HCT116 (cell line): ENCODE results near the gene PTPA. TPM values are rescaled to one million over a fixed set of nuclear protein-coding genes. Genes with fewer than 3 reads are reported as not detected.
A peak's percentile ranks its signal among the peaks of the same experiment; 100 is the strongest.
"Not testable (repeated sequence)": the region's sequence is repeated elsewhere in the genome, so short reads cannot be mapped to it uniquely, and the experiment has no call there.

Experiments
- ATAC-seq: fragments of 200-7000 bp; cut with Tn5 transposase; 2 replicates; pipeline ENCODE4 v1.9.1; 2020; ENCODE audit warnings: mild to moderate bottlenecking, moderate library complexity
- BruUV-seq: library from RNA; stranded (reverse); fragments of 400-500 nt; replicated peaks from 2 replicates; lab custom pipeline; 2021; lab: Mats Ljungman, UMichigan
- CTCF ChIA-PET: fragments of 300-600 bp; sonication (Branson Sonifier 250); formaldehyde crosslinking; loops from one replicate; lab custom pipeline; 2021; ENCODE audit warnings: antibody characterized with exemption; lab: Charles Lee
- POLR2A ChIA-PET: fragments of 300-600, 350-600 bp; sonication (Branson Sonifier 250); formaldehyde crosslinking; loops from one replicate; lab custom pipeline; 2021; ENCODE audit warnings: antibody characterized with exemption; lab: Charles Lee
- RAD21 ChIA-PET, 2 experiments: fragments of 300-600 bp; sonication (Branson Sonifier 250); formaldehyde crosslinking; loops; one replicate each; lab custom pipeline; 2023; ENCODE audit warnings: low total read pairs in 2 of 2; ENCODE audit not compliant: uncharacterized antibody in 2 of 2, unreplicated experiment in 2 of 2, low non-redundant PET in 1 of 2; lab: Charles Lee
- DNase-seq: peaks from one replicate; pipeline ENCODE4 v3.0.0-alpha.2; 2010; ENCODE audit warnings: low read depth, low spot score
- H2AFZ ChIP-seq: fragments of 200-600 bp; shearing (Covaris generic), sonication (generic); 2 replicates; pipeline ENCODE4 v1.6.1; 2017; ENCODE audit warnings: low read depth, mixed run types, mixed read lengths, antibody characterized with exemption, low read length; ENCODE audit not compliant: poor library complexity, severe bottlenecking
- H3K27ac ChIP-seq: 2 replicates; pipeline ENCODE4 v1.5.1; 2012; ENCODE audit warnings: low read depth, low read length
- H3K27me3 ChIP-seq: fragments of 200-600 bp; sonication (generic); 2 replicates; pipeline ENCODE4 v1.6.1; 2016; ENCODE audit warnings: mixed run types, low read length, mixed read lengths; ENCODE audit not compliant: insufficient read depth
- H3K36me3 ChIP-seq, 2 experiments: fragments of 200-500 bp in 1 of 2; fragments of 200-600 bp in 1 of 2; sonication (Bioruptor generic) in 1 of 2; sonication (generic) in 1 of 2; 2 replicates each; pipeline versions ENCODE4 v1.5.1 to v1.6.1; 2014 to 2016; ENCODE audit warnings: low read length in 2 of 2, inconsistent platforms in 1 of 2, mixed read lengths in 1 of 2, mixed run types in 1 of 2; ENCODE audit not compliant: insufficient read depth in 2 of 2, control insufficient read depth in 1 of 2
- H3K4me1 ChIP-seq, 2 experiments: fragments of 200-600 bp in 1 of 2; sonication (generic) in 1 of 2; 2 replicates each; pipeline versions ENCODE4 v1.5.1 to v1.6.1; 2012 to 2017; ENCODE audit warnings: low read length in 2 of 2, inconsistent platforms in 1 of 2, mild to moderate bottlenecking in 1 of 2, mixed read lengths in 1 of 2, mixed run types in 1 of 2, moderate library complexity in 1 of 2; ENCODE audit not compliant: insufficient read depth in 2 of 2, control insufficient read depth in 1 of 2
- H3K4me2 ChIP-seq: fragments of 200-600 bp; sonication (generic); 2 replicates; pipeline ENCODE4 v1.6.1; 2017; ENCODE audit warnings: mixed run types, low read length, mixed read lengths
- H3K4me3 ChIP-seq, 2 experiments: fragments of 200-600 bp in 1 of 2; sonication (generic) in 1 of 2; replicated peaks in 1 of 2; 2 replicates each; pipeline ENCODE4 v1.5.1; 2011 to 2016; ENCODE audit warnings: low read length in 2 of 2, control low read depth in 1 of 2, low read depth in 1 of 2, mild to moderate bottlenecking in 1 of 2, mixed read lengths in 1 of 2, mixed run types in 1 of 2
- H3K79me2 ChIP-seq: fragments of 200-600 bp; sonication (generic); 2 replicates; pipeline ENCODE4 v1.6.1; 2017; ENCODE audit warnings: mild to moderate bottlenecking, mixed run types, low read length, moderate library complexity, mixed read lengths; ENCODE audit not compliant: insufficient read depth
- H3K9ac ChIP-seq: fragments of 200-600 bp; sonication (generic); 2 replicates; pipeline ENCODE4 v1.6.1; 2016; ENCODE audit warnings: low read length, mixed read lengths
- H3K9me2 ChIP-seq: fragments of 200-600 bp; sonication (generic), shearing (Covaris generic); 2 replicates; pipeline ENCODE4 v1.6.1; 2017; ENCODE audit warnings: mixed run types, mild to moderate bottlenecking, moderate library complexity; ENCODE audit not compliant: insufficient read depth
- H3K9me3 ChIP-seq, 2 experiments: fragments of 200-500 bp in 1 of 2; fragments of 200-600 bp in 1 of 2; sonication (Bioruptor generic) in 1 of 2; sonication (generic) in 1 of 2; 2 replicates each; pipeline ENCODE4 v1.6.1; 2014 to 2017; ENCODE audit warnings: low read length in 2 of 2, mixed read lengths in 2 of 2, inconsistent platforms in 1 of 2, low read depth in 1 of 2, mild to moderate bottlenecking in 1 of 2, mixed run types in 1 of 2, moderate library complexity in 1 of 2; ENCODE audit not compliant: control insufficient read depth in 1 of 2, insufficient read depth in 1 of 2
- H4K20me1 ChIP-seq: fragments of 200-600 bp; sonication (generic), shearing (Covaris generic); 2 replicates; pipeline ENCODE4 v1.6.1; 2017; ENCODE audit warnings: mixed run types, mild to moderate bottlenecking, moderate library complexity; ENCODE audit not compliant: insufficient read depth
- SIN3A ChIP-seq: IDR thresholded peaks from 2 replicates; pipeline ENCODE4 v1.6.1; 2012; ENCODE audit warnings: low read depth
- SP1 ChIP-seq: IDR thresholded peaks from 2 replicates; pipeline ENCODE4 v1.6.1; 2012; ENCODE audit warnings: low read depth
- ZBTB33 ChIP-seq: IDR thresholded peaks from 2 replicates; pipeline ENCODE4 v1.6.1; 2011; ENCODE audit warnings: mild to moderate bottlenecking, low read length, moderate library complexity; ENCODE audit not compliant: insufficient replicate concordance; ENCODE audit errors: extremely low read depth
- ZFX ChIP-seq: fragments of 450-650 bp; IDR thresholded peaks from 2 replicates; pipeline ENCODE4 v1.6.1; 2017
- intact Hi-C: fragments of 100-400 bp; cut with micrococcal nuclease; formaldehyde crosslinking; loops from 2 replicates; pipeline ENCODE4 v1.10.0; 2022
- total RNA-seq: library from RNA; stranded (reverse); gene quantifications from one replicate; pipeline ENCODE4 v1.2.1, GENCODE V29; 2021; ENCODE audit not compliant: unreplicated experiment

The PTPA gene
- total RNA-seq, 1 experiment from 2014 or later: 177 TPM

- H3K79me2 ChIP-seq: peaks cover 47% of the 10 kb centered on the region
- DNase-seq (no peak), ATAC-seq (peak; percentile 37)
- H3K4me3 ChIP-seq: peak overlapping the region; percentile 73 to 90
- POLR2A ChIA-PET: interaction anchor here (1.3 kb wide), 1 partner anchor 28 kb away, joined by 3 read pairs; no protein-coding TSS in a partner anchor
- H3K4me1 ChIP-seq: peaks cover 23 to 48% of the 10 kb centered on the region in 2 experiments
- no peaks in the 10 kb centered on the region for H3K36me3 ChIP-seq
- CTCF ChIA-PET: interaction anchor here (0.6 to 0.7 kb wide), 3 partner anchors 20 to 243 kb away, joined by 3 read pairs; no protein-coding TSS in a partner anchor
- H3K9me2 ChIP-seq: no peaks in the 10 kb centered on the region
- H2AFZ ChIP-seq: no peak overlapping the region
- H3K27ac ChIP-seq: peak overlapping the region; percentile 97
- no peaks in the 10 kb centered on the region for H3K9me3 ChIP-seq
- no peaks in the 10 kb centered on the region for H4K20me1 ChIP-seq
- H3K9ac ChIP-seq: peak overlapping the region; percentile 86
- intact Hi-C loops: no loop called here
- no TSS peak for BruUV-seq
- RAD21 ChIA-PET: interaction anchor here in 1 of 2 experiments (0.7 kb wide), 1 partner anchor 61 kb away, joined by 5 read pairs; no protein-coding TSS in a partner anchor
- peak overlapping the region; percentile 89 for H3K4me2 ChIP-seq
- no peaks in the 10 kb centered on the region for H3K27me3 ChIP-seq
- TF ChIP-seq ZFX: peak; percentile 64; the same call in 1 of the 2 replicates
- TF ChIP-seq ZBTB33: no peak
- TF ChIP-seq SP1: no peak
- TF ChIP-seq SIN3A: no peak
Measured at GRCh38 chr9:129111528-129112151, 425 bp downstream of the PTPA start.

DNA sequence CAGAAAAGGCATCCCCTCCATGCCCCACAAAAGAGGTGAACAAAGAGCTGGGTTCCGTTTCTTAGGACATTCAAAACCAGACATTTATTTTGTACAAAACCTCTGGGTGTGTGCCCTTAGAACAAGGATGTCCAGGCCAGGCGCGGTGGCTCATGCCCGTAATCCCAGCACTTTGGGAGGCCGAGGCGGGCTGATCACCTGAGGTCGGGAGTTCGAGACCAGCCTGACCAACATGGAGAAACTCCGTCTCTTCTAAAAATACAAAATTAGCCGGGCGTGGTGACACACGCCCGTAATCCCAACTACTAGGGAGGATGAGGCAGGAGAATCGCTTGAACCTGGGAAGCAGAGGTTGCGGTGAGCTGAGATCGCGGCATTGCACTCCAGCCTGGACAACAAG, 1.3 kb downstream of the PTPA start:
- H3K9me2 ChIP-seq, H3K9me3 ChIP-seq, ATAC-seq, DNase-seq, H4K20me1 ChIP-seq, H3K27me3 ChIP-seq, intact Hi-C loops, BruUV-seq, POLR2A ChIA-PET, H3K36me3 ChIP-seq, H2AFZ ChIP-seq: not testable (repeated sequence)
- H3K79me2 ChIP-seq: peaks cover 55% of the 10 kb centered on the region
- RAD21 ChIA-PET: interaction anchor here in 1 of 2 experiments (0.9 kb wide), 1 partner anchor 19 kb away, joined by 4 read pairs; no protein-coding TSS in a partner anchor
- CTCF ChIA-PET: interaction anchor here (0.7 kb wide), 1 partner anchor 19 kb away, joined by 3 read pairs; no protein-coding TSS in a partner anchor
- peak overlapping the region; percentile 86 for H3K9ac ChIP-seq
- H3K4me2 ChIP-seq: peak overlapping the region; percentile 89
- H3K4me1 ChIP-seq: peaks cover 23 to 48% of the 10 kb centered on the region in 2 experiments
- H3K4me3 ChIP-seq: peak overlapping the region; percentile 73 to 90
- peak overlapping the region; percentile 97; the same call in 1 of the 2 replicates for H3K27ac ChIP-seq
